Esophagus squamous epithelium (tissue), 4 donors: ENCODE data around the gene SPATS2.

Experiments used
- CTCF ChIP-seq, 6 experiments: fragments of 450-650 bp in 4 of 6; fragments of 200-600 bp in 2 of 6; sonication (generic) in 2 of 6; IDR thresholded peaks; one replicate each; pipeline ENCODE4 v1.5.1; 2016 to 2019; ENCODE audit warnings: antibody characterized with exemption in 6 of 6, mild to moderate bottlenecking in 4 of 6, moderate library complexity in 4 of 6
- POLR2A ChIP-seq, 4 donors: fragments of 450-650 bp; IDR thresholded peaks; one replicate each; pipeline ENCODE4 v1.6.1; 2017; ENCODE audit warnings: antibody characterized with exemption in 4 of 4, mild to moderate bottlenecking in 4 of 4, moderate library complexity in 3 of 4

- TF ChIP-seq CTCF (IDR thresholded peaks at IDR 0.05) (no peak), POLR2A (IDR thresholded peaks at IDR 0.05) (no peak)
These were observed 116.4 kb downstream of the SPATS2 start for GRCh38 chr12:49483619-49484018.
